ENCODE measurements around the gene CEBPG.

Gene CEBPG

DNA sequence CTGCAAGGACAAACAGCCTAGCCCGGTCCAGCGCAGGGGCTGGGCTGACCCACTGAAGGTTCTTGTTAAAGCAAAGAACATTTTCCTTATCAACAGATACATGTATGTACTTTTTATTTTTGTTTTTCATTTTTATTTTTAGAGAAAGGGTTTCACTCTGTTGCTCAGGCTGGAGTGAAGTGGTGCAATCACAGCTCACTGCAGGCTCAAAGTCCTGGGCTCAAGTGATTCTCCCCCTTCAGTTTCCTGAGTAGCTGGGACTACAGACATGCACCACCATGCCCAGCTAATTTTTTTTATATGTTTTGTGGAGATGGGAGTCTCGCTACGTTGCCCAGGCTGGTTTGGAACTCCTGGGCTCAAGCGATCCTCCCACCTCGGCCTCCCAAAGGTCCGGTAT is 47.9 kb downstream of the CEBPG start:
- no peak for DNase-seq (ENCODE audit: low spot score)

GRCh38 chr19:33422369-33423180 is 49.1 kb downstream of the CEBPG start:
- no peak for DNase-seq (ENCODE audit: low spot score)

DNA sequence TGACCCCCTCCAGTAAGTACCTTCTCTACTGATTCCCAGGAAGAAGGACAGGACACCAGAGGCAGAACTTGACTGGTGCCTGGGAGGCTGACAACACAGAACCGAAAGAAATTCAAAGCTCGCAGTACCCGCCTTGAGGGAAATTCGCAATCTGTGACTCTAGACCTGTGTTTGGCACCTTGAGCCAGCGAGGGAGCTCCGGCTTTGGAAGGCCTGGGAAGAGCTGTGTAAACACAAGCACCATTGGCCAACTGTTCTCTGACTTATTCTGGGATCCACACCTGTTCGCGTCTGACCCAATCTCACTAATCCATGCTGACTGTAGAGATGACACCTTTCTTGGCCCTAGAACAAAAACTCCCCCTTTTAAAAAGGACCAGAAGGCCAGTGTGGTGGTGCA is 50.7 kb downstream of the CEBPG start:
- DNase-seq (ENCODE audit: low spot score): no peak

DNA sequence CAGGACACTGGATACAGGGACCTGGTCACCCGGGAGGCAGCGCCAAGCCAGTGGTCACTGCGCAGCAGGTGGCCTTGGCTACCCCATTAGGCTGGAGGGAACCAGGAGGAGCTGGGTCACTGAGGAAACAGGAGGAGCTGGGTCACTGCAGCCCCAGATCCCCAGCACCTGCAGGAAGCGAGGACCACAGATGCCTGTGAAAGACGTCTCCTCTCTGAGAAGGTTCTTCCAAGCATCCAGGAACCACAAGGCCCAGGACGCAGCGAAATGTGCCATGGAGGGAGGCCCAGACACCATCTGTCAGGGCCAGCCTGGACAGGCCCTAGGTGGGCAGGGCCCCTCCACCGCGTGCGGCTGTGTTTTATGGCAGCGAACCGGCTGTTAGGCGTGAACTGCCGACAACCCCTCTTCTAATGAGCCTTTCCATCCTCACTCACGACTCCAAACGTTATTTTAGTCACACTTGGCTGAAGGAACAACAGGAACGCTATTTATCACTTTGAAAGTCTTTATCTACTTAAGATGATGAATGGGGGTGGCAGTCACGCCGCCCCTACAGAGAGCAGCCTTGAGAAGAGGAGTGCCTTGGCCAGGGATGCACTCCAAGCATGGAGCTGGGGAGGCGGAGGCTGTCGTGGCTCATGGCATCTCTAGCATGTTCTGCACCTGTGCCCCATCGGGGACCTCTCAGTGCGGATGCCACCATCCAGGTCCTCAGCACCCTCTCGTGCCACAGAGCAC is 53.3 kb downstream of the CEBPG start:
- no peak for DNase-seq (ENCODE audit: low spot score)

DNA sequence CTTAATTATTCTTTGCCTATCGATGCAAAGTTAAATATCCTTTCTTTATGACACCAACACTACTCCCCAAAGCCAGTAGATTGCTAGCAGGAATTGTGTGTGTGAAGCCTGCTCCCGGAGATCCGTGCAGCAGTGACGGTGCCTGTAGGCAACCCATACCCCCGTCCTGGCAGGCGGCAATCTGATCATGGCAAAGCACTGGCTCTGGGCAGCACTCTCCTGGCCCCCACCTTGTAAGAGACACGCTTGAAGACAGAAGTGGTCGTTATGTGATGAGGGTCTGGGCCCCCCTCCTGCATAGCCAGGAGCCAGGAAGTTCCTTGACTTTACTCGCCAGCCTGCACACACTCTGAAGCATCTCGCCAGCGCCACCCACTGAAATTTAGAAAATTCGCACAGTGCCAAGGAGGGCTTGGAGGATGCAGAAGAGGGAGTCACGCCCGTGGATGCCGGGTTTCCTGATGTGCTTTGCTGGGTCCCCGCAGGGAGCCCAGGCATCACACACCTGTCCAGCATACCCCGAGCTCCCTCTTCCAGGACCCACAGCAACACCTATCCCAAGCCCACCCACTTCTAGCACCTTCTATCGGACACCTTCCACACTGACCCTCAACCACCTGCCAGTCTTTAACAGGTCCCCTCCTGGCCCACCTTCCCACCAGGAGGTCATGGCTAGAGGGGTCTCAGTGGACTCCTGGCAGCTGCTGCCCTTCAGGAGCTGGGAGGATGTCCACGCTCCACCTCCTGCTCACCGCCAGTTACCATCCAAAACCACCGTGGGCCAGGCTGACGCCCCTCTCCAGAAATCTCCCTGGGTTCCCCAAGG is 54.5 kb downstream of the CEBPG start:
- DNase-seq (ENCODE audit: low spot score): no peak

DNA sequence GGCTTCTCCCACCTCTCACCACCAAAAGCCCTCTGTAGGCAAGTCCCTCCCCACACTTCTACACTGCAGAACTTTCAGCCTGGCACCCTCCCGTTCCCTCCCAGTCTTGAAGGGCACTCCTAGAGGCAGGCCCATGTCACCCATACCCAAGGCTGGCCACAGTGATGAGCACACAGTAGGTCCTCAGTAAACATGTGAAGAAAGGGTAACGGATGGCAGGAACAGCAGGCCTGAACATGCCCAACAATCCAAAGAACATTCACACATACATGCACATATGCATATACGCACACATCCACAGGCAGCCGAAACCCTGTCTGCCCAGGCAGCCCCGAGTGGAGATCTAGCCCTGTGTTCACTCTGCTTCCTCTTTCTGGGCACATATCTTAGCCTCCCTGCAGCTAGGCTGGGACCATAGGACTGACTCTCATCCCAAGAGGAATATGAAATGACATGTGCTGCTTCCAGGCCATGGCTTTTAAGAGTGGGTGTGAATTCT is 55.2 kb downstream of the CEBPG start:
- no peak for DNase-seq (ENCODE audit: low spot score)

DNA sequence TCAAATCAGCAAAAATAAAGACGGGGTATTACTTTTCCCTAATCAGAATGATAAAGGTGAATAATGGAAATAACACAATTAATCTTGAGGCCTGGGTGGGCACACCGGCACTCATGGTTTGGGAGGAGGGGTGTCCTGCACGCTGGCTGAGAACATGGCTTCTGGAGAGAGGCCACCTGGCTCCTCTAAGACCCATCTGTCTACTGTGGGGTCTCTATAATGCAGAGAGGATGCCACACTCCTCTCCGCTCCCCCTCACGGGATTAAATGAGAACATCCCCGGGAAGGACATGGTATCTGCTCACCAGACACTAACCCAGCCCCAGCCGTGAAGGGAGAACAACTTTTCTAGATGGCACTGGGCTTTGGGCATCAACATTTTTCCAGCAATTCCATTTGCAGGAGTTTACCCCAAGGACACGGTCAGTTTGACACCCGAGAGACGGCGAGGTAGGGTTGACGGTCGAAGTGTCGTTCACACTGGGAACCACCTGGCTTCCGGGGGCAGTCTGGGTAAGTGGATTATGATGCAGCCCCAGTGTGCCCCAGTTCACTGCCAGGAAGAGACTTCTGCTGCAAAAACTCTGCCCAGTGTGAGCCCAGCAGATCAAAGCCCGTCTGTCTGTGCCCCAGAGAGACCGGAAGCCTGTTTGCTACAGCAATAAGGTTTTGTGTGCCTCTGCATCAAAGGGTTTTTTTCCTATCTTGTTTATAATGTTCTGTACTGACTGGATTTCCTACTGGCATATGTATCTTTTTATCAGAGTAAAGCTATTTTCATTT is 56.6 kb downstream of the CEBPG start:
- DNase-seq (ENCODE audit: low spot score): peak; percentile 46

GRCh38 chr19:33430674-33431277 is 57.3 kb downstream of the CEBPG start:
- peak; percentile 68 for DNase-seq (ENCODE audit: low spot score)

DNA sequence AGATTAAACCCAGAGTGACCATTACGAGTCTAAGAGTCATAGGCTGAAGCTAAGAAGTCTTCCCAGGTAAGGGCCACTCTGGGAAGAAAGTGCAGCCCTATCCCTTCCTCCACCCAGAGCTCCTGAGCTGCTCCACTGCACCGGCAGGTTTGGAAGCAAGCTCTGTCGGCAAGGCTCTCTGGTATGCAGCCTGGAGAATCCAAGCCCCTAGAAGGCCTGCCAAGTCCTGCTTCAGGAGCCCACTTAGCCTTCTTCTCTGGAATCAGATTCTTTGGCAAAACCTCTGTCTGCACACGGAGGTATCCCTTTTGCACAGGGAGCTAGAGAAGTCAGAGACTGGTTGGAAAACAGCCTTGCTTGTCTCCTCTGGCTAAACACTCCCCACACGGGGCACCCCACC is 58.5 kb downstream of the CEBPG start:
- DNase-seq (ENCODE audit: low spot score): no peak

Data from pons (tissue), 1 donor.